Esophagus squamous epithelium (tissue), 4 donors: ENCODE measurements around the gene TAF5.

Experiments used
- POLR2A ChIP-seq, 4 donors: fragments of 450-650 bp; IDR thresholded peaks; one replicate each; pipeline ENCODE4 v1.6.1; 2017; ENCODE audit warnings: antibody characterized with exemption in 4 of 4, mild to moderate bottlenecking in 4 of 4, moderate library complexity in 3 of 4
- TF ChIP-seq, protein P1 (sequence below), 6 experiments: fragments of 450-650 bp in 4 of 6; fragments of 200-600 bp in 2 of 6; sonication (generic) in 2 of 6; IDR thresholded peaks; one replicate each; pipeline ENCODE4 v1.5.1; 2016 to 2019; ENCODE audit warnings: antibody characterized with exemption in 6 of 6, mild to moderate bottlenecking in 4 of 6, moderate library complexity in 4 of 6

DNA sequence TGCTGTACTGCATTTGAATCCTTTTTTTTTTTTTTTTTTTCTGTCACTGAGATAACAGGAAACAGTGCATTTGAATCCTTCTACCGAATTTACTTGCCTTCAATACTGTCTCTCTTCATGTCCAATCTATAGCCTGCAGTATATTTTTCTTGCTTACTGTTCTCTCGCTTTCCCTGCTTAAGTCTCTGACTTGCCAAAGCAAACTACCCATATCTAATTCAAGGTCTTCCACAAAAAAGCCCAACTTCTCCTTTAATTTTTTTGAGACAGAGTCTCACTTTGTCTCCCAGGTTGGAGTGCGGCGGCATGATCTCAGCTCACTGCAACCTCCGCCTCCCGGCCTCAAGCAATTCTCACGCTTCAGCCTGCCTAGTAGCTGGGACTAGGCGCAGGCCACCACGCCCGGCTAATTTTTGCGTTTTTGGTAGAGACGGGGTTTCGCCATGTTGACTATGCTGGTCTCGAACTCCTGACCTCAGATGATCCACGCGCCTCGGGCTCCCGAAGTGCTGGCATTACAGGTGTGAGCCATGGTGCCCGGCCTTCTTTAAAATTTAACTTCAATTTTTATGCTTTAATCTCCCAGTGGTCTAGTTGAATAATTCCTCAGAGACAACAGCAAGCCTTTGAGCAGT, 29.5 kb downstream of the TAF5 start:
- no peak for TF ChIP-seq POLR2A (IDR thresholded peaks at IDR 0.05)
- TF ChIP-seq, protein P1, sequence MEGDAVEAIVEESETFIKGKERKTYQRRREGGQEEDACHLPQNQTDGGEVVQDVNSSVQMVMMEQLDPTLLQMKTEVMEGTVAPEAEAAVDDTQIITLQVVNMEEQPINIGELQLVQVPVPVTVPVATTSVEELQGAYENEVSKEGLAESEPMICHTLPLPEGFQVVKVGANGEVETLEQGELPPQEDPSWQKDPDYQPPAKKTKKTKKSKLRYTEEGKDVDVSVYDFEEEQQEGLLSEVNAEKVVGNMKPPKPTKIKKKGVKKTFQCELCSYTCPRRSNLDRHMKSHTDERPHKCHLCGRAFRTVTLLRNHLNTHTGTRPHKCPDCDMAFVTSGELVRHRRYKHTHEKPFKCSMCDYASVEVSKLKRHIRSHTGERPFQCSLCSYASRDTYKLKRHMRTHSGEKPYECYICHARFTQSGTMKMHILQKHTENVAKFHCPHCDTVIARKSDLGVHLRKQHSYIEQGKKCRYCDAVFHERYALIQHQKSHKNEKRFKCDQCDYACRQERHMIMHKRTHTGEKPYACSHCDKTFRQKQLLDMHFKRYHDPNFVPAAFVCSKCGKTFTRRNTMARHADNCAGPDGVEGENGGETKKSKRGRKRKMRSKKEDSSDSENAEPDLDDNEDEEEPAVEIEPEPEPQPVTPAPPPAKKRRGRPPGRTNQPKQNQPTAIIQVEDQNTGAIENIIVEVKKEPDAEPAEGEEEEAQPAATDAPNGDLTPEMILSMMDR (IDR thresholded peaks at IDR 0.05): no peak
